NCI-H1694 treated with DMSO at 0.1 percent for 48 hours (cell line): Measurements from ENCODE around the gene CDX1.
A peak's percentile ranks its signal among the peaks of the same experiment; 100 is the strongest.

ENCODE experiments used
- DNase-seq: peaks from one replicate; lab custom pipeline; 2025; lab: John Stamatoyannopoulos, UW

The CDX1 gene

GRCh38 chr5:150146862-150147601 lies 19.5 kb upstream of the CDX1 start:
- peak; percentile 21 for DNase-seq

- no peak for DNase-seq
Measured at GRCh38 chr5:150147670-150148069, 18.9 kb upstream of the CDX1 start.

- peak; percentile 30 for DNase-seq
Measured at GRCh38 chr5:150148117-150148927, 18.3 kb upstream of the CDX1 start.

GRCh38 chr5:150149618-150150017 lies 17.0 kb upstream of the CDX1 start:
- no peak for DNase-seq

GRCh38 chr5:150152636-150153462 lies 13.7 kb upstream of the CDX1 start:
- no peak for DNase-seq

GRCh38 chr5:150153483-150153882 lies 13.1 kb upstream of the CDX1 start:
- DNase-seq = no peak

- no peak for DNase-seq
Measured at GRCh38 chr5:150153957-150154617, 12.5 kb upstream of the CDX1 start.

- no peak for DNase-seq
Measured at GRCh38 chr5:150154618-150155128, 11.9 kb upstream of the CDX1 start.

- no peak for DNase-seq
Measured at GRCh38 chr5:150155258-150156026, 11.1 kb upstream of the CDX1 start, which contains the start of gene PDGFRB. Gene PDGFRB (minus strand): TSS chr5:150155845. CDS start chr5:150137047, 18,798 bp downstream.

- DNase-seq = no peak
Measured at GRCh38 chr5:150156027-150156368, 10.6 kb upstream of the CDX1 start.

GRCh38 chr5:150156540-150156939 lies 10.0 kb upstream of the CDX1 start:
- DNase-seq = no peak

- no peak for DNase-seq
Measured at GRCh38 chr5:150157168-150157567, 9.4 kb upstream of the CDX1 start.

GRCh38 chr5:150158170-150158949 lies 8.2 kb upstream of the CDX1 start:
- no peak for DNase-seq

GRCh38 chr5:150159031-150159430 lies 7.5 kb upstream of the CDX1 start:
- no peak for DNase-seq

- no peak for DNase-seq
Measured at GRCh38 chr5:150159741-150160179, 6.8 kb upstream of the CDX1 start.

- DNase-seq = no peak
Measured at GRCh38 chr5:150160448-150161081, 6.0 kb upstream of the CDX1 start.

GRCh38 chr5:150161242-150162141 lies 5.1 kb upstream of the CDX1 start:
- DNase-seq = peak; percentile 27

- no peak for DNase-seq
Measured at GRCh38 chr5:150162142-150162513, 4.5 kb upstream of the CDX1 start.

- no peak for DNase-seq
Measured at GRCh38 chr5:150163035-150163434, 3.5 kb upstream of the CDX1 start.
